GM18507 (cell line): ENCODE results near the gene ZNF550.
A peak's percentile ranks its signal among the peaks of the same experiment; 100 is the strongest.

Experiments
- DNase-seq: peaks from one replicate; pipeline ENCODE4 v3.0.0; 2011; ENCODE audit warnings: low read depth; ENCODE audit not compliant: insufficient read length; ENCODE audit errors: extremely low spot score
- FAIRE-seq: peaks from 2 replicates; lab custom pipeline; 2011; peaks lifted over from hg19 to GRCh38; lab: Jason Lieb, UNC

Gene ZNF550

DNA sequence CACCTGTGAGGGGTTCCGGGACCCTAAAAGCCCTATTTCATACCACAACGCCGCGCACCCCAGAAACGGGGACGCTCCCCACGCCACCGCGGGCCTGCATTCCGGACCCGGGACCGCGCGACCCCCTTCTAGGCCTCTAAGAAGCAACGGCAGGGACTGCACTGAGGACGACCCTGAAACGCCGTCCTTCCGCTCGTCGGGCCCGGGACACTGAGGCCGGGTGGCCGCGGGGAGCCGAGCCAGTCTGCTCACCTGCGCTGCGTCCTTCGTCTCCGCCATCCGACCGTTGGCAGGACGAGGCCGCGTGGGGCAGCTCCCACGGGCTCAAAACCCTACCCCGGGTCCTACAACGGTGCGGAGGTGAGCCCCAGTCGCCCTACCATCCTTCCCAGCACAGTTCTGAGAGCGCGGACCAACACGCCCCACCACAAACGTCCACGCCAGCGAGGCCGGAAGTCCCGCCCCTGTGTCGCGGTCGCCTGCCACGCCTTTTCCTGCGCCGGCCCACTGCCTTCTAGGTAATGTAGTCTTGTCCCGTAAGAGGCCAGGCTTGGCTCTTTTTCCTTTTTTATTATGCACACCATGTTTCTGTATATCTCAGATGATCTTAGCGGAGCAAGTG is at the start of gene ZNF550:
Gene ZNF550, minus strand, starts transcription at position 460 of the 622 bp plus-strand sequence. Its CDS starts 181 bp downstream, at position 279.
- peak; percentile 82 for DNase-seq
- peak; percentile 97 for FAIRE-seq

DNA sequence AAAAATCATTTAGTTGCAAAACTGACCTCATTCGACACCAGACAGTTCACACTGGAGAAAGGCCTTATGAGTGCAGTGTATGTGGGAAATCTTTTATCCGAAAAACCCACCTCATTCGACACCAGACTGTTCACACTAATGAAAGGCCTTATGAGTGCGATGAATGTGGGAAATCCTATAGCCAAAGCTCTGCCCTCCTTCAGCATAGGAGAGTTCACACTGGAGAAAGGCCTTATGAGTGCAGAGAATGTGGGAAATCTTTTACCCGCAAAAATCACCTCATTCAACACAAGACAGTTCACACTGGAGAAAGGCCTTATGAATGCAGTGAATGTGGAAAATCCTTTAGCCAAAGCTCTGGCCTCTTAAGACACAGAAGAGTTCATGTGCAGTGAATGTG is 47.3 kb upstream of the ZNF550 start:
- no peak for FAIRE-seq
- no peak for DNase-seq

DNA sequence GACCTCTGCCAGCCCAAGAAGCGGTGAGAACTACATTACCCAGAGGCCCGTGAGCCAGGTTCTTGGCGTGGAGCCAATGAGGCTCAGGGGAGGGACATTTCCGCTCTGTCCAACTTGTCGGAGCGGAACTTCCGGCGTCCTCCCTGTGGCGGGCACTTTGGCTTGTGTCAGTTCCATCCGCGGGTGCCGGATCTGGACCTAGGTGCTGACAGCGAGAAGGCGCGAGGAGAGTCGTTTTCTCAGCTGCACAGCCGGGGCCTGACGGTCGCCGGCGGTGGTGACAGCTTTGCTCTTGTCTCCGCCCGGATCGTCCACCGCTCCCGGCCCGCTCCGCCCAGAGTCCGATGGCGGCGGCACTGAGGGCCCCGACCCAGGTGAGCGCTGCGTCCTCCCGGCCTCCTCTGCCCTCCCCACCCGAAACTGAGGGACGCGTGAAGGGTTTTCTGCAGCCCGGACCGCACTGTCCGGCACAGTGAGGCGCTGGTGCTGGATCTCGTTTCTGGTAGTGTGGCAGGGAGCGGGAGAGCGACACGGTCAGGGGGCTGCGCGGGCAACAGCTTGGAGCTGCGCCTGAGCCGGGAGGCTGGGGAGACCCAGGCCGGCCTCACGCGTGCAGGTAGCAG is 40.2 kb upstream of the ZNF550 start, which contains the start of gene ZNF530:
Gene ZNF530, plus strand, starts transcription at position 125 of the 623 bp plus-strand sequence. CDS start 4,461 bp downstream, outside the sequence.
- FAIRE-seq (peak; percentile 94), DNase-seq (peak; percentile 78)

DNA sequence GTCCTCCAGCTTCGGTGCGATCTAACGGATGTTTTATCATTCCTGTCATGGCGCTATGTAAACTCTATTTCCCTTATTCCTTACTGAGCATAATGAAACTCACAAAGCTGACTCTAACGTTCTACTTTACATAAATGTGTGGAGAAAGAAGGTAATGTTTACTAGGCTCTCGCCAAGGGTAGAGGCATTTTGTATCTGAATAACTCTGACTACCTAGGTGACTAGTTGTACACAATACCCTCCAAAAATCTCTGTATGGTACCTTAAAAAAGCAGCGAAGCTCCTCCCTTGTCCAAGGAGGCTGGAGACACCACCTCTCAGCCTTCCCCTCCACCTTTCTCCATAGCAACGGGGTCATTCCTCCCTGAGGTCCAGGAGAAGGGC is 39.7 kb upstream of the ZNF550 start:
- FAIRE-seq: no peak
- no peak for DNase-seq

DNA sequence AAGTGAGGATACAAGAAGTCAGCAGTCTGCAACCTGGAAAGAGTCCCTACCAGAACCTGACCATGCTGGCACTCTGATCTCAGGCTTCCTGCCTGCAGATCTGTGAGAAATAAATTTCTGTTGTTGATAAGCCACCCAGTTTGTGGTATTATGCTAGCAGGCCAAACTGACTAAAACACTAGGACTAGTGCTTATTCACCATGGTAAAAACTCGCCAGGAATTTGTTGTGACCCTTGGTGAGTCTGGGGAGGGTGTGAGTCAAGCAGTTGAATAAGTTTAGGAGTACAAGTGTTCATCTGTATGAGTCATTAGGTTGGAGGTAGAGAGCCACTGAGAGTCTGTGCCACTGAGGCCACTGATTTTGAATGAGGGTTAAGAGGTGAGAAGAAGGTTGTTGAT is 27.9 kb upstream of the ZNF550 start:
- DNase-seq (no peak), FAIRE-seq (no peak)

DNA sequence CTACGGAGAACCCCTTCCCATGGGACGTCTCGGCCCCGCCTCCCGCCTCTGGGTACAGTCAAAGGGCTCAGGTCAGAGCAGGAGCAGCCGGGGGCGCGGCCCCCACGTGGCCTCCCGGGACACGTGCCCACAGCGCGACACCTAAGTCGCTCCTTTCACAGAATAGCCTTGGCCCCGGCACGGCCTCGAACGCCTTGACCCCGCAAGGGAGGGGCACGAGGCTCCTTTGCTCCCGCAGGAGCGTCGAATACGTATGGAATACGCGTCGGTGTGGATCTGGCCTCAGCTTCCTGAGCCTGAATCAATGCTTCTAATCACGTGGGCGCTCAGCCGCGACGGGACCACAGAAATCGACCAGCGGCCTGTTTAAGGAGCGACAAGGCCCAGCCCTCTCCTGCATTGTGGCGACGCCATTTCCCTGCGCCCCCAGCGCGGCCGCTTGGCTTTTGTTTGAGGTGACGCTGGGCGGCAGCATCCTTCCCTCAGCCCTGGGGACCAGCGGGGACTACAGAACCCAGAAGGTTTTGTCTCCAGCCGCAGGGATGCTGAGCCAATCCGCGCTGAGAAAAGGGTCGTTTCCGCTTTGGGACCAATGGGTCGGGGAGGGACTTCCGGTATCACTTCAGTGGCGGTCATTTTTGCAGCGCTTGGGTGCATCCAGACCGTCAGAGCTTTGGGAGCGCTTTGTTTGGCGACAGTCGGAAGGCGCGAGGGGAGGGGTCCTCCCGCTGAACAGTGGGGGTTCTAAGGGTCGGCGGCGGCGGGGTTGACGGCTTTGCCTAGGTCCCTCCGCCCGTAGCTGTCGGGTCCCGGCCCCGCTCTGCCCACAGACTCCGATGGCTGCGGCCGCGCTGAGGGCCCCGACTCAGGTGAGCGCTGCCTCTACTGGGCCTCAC is 24.1 kb upstream of the ZNF550 start, which contains the start of gene ZIK1:
Gene ZIK1, plus strand, starts transcription at position 625 of the 896 bp plus-strand sequence. Its CDS starts 212 bp downstream, at position 837.
- DNase-seq: peak; percentile 69
- peak; percentile 94 for FAIRE-seq

DNA sequence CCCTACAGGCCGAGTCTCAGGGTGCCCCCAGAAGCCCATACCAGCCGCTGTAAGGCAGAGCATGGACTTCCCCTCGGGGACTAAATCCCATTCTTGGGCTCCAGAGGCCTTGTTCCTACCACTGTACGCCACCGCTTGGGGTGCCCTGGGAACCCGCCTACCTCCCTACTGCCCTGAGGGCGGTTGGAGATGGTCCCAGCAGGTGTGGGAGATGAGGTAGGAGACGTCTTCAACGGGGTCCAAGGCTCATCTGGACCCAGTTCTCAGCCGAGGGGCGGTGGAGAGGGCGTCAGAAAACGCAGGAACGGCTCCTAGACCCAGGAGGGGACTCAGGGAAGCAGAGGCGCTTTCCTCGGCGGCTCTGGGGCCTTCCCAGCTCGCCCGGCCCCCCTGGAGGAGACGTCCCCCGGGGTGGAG is 23.4 kb upstream of the ZNF550 start:
- FAIRE-seq (no peak), DNase-seq (no peak)

DNA sequence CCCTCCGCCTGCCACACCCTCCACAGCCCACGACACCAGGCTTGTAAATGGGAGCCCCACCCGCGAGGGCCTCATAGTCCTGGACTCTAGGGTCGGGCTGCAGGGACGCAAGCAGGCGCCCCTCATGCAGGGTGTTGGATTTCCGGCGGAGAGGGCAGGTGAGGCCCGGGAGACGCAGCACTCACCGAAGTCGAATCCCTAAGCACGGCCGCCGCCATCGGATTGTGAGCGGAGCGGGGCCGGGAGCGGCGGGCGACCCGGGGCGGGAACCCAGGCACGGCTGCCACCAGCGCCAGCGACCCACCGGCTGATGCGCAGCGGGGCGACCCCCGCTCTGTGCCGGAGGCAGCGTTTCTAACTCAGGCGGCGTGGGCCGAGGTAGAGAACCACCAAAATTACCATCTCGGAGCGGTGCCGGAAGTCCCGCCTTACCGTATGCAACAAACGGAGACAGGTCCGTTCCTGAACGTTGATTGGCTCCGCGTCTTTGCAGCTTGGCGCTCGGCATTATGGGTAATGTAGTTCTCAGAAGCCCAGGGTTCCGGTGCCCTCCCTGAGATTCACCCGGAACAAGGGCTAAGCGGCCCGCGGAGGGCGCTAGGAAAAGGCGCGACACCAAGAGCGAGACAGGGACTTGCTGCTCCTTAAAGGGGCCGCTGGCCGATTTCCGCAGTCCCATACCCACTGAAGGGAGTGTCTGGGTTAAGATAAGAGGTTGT is 19.0 kb upstream of the ZNF550 start, which contains the start of gene ZNF416:
Gene ZNF416, minus strand, starts transcription at position 425 of the 719 bp plus-strand sequence. Its CDS starts 207 bp downstream, at position 218.
- peak; percentile 94 for DNase-seq
- peak; percentile 99 for FAIRE-seq

DNA sequence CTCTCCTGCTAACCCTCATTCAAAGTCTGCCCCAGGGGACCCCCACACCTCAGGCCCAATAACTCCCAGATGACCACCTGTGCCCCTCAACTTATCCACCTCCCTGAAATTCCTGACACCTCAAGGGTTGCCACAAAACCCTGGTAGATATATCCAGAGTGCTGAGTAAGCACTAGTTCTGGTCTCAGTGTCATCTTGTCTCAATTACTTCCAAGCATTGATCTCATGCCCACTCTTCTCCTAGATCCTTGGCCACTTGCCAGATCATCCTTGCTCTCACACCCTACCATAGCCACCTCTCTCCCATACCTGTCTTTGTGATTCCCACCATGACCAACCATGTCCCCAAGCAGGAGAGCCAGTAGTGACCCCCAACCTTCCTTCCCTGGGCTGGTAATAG is 17.0 kb upstream of the ZNF550 start:
- DNase-seq (no peak), FAIRE-seq (no peak)

DNA sequence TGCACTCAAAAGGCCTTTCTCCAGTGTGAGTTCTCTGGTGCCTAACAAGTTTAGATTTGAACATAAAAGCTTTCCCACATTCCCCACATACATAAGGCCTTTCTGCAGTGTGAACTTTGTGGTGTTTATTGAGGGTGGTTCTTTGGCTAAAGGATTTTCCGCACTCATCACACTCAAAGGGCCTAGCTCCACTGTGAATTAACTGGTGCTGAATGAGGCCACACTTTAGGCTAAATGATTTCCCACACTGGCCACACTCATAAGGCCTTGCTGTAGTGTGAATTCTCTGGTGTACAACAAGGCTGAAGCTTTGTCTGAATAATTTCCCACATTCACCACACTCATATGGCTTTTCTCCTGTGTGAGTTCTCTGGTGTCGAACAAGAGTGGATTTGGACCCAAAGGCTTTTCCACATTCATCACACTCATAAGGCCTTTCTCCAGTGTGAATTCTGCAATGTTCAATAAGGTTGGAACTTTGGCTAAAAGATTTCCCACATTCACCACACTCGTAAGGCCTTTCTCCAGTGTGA is 12.8 kb upstream of the ZNF550 start:
- no peak for FAIRE-seq
- DNase-seq: no peak

DNA sequence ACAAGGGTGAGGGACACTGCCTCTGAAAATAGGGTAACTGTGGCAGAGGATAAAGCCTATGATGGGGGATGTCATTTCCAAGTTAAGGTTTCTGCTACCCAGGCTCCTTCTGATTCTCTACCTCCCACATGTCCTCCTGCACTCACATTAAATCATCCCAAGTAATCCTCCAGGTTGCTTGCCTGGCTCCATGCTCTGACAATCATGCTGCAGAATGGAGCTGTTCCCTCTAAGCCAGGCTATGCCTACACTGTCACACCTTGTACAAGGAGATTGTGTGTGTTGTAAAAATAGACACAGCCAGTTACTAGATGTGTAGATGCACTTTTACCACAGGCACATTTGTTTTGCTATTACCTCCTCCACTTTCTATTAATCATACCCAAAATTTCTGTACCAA is 11.0 kb upstream of the ZNF550 start:
- no peak for DNase-seq
- FAIRE-seq: no peak

DNA sequence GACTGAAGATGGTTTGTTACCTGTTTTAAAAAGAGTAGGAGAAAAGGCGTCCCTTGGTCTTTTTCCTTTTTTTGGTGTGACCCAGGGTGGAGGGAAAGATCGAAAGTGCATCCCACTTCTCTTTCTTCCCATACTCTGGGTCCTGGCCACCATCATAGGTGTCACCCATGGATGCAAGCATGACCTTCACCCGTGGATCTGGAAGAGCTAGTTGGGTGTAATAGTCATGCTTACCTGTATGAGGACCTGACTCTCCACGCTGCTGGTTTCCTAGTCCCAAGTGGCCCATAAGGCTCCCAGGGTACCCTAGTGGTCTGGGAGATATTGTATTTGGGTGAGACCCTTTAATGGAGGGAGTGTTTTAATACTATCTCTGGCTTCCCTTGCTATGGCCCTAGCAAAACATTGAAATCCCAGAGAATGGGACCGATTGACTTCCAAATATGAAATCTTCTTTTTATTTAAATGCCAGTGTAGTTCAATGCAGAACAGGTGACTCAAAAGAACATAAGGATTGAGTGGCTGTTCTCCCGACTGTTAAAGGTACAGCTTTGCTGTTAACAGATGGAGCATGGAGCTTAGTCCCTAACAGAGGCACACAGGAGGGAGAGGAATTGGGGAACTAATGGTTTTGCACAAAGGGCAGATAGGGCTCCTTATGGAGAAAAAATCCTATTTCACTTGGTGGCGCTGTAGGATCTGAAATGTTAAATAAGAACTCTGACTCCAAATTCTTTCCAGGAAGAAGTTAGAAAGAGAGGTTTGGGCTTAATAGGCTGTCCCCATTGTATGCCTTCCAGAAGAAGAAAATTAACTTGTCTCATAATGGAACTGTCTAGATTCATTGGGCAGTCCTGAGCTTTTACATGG is 7.0 kb upstream of the ZNF550 start:
- DNase-seq (no peak), FAIRE-seq (no peak)

DNA sequence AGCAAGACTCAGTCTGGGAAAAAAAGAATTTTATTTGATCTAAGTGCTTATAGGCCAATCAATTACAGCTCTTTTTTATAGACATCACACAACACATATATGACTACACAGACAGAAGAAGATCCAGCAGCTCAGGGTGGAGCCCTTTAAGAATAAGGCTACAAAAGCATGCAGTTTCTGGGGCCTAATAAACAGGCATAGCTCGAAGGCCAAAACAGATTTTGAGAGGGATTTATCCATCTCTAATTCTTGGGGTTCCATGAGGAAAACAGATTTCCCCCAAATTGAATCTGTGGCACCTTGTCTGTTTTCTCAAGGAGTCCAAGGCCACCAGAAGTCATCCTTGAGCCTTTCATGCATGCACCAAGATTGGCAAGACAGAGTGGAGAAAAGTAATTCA is 3.9 kb upstream of the ZNF550 start:
- FAIRE-seq: no peak
- no peak for DNase-seq

DNA sequence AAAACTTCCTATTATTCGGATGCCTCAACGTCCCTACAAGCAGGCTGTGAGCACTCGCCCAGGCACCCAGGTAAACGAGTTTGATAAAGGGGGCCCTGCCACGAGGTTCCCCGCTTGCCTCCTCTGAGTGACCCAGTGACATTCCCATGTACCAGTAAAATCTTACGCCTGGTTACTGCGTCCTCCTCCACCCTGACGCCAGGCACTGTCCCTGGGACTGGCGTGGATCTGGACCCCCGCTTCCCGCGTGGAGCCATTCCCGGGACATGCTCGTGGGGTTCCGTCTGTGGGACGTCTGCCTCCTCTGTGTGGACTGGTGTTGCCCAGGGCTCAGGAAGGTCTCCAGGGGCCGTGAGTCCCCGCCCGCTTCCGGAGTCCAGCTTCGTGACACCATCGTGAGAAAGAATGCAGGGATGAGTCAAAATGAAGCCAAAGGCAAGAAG is 407 bp upstream of the ZNF550 start:
- FAIRE-seq (no peak), DNase-seq (no peak)

DNA sequence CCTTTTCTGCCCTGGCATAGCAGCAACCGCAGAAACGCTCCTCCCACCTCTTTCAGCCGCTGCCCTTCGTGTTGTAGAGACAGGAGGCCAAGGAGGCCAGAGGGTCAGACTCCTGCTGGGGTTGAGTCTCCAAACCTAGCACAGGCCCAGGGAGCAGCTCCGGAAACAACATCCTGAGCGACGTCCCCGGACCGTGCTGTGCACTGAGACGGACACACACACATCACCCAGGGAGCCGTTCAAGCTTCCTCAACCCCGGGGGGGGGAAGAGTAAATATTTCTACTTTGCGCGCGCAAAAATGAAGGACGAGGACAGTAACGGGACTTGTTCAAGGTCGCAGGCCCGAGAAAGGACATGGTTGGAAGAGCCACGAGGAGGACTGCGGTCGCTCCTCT is 657 bp downstream of the ZNF550 start:
- no peak for DNase-seq
- FAIRE-seq: no peak

DNA sequence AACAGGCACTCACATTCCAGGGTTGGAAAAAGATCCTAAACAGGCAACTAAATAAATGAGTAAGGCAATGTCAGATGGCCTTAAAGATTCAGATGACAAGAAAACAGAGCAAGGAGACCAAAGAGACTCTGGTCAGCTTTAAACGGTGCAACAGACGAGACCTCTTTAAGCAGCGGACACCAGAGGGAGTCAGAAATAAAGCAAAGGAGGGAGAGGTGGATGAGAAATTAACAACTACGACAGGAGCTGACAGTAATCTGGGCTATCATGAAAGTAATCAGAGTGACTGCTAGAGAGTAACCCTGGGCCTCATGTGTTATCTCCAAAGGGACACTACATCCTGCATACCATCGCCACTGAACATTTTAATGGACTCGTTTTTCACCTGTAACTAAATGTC is 1.1 kb downstream of the ZNF550 start:
- no peak for FAIRE-seq
- no peak for DNase-seq

DNA sequence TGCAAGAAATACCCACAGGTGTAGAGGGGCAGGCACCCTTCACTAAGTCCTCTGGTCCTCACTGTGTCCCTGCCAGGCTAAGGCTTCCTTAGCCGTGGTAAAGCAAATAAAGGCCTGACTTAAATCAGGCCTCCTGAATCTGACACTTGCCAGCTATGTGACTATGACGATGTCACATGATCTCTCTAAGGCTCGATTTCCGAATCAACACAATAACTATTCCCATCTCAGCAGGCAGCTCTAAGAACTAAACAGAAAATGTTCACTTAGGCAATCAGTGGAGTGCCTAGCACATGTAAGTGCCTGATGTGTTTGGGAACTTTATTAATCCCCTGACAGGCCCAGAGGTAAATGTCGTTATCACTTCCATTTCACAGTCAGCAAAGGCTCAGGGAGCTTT is 2.0 kb downstream of the ZNF550 start:
- DNase-seq: no peak
- no peak for FAIRE-seq

DNA sequence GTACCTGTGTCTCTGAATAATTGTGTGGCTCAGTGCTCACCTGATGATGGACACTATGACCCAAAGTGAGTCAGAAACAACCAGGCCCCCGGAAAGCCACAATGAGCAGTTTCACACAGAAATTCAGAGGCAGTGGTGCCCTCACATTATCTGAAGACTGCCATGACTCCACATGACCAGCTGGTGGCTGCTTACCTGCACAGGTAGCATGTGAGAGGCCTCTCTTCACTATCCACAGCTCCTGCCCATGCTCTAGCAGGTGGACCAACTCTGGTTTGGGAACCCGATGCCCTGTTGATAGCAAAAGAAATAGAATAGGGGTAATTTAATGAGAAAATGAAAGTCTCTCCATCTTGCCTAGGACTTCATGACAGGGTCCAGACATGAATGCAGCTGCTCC is 7.2 kb downstream of the ZNF550 start:
- FAIRE-seq (no peak), DNase-seq (no peak)
